A549 (cell line): Measurements from ENCODE around the gene RDH11. TPM values are rescaled to one million over a fixed set of nuclear protein-coding genes. Genes with fewer than 3 reads are reported as not detected.

Experiments used
- ATAC-seq, 2 experiments: fragments of 200-7000 bp in 1 of 2; fragments of >200 bp in 1 of 2; cut with Nextera tagmentation in 1 of 2; cut with Tn5 transposase in 1 of 2; 3 replicates each; pipeline versions ENCODE4 v1.8.0 to v1.9.1; 2018 to 2020; ENCODE audit warnings: mild to moderate bottlenecking in 1 of 2, moderate library complexity in 1 of 2
- CTCF ChIA-PET: fragments of 300-600 bp; sonication (Branson Sonifier 250); formaldehyde crosslinking; extraction: SDS; loops from one replicate; lab custom pipeline; 2021; ENCODE audit warnings: antibody characterized with exemption, inconsistent platforms; lab: Yijun Ruan, JAX
- POLR2A ChIA-PET: fragments of 350-600 bp; formaldehyde crosslinking; extraction: SDS; loops from one replicate; lab custom pipeline; 2021; ENCODE audit warnings: antibody characterized with exemption, inconsistent platforms; lab: Yijun Ruan, JAX
- DNase-seq, 2 experiments: peaks; one replicate each; pipeline versions ENCODE4 v3.0.0 to v3.0.0-alpha.2; 2011 to 2016; ENCODE audit warnings: low read depth in 1 of 2, low spot score in 1 of 2
- FAIRE-seq: peaks from 2 replicates; lab custom pipeline; 2011; peaks lifted over from hg19 to GRCh38; lab: Jason Lieb, UNC
- H3K27ac ChIP-seq, 2 experiments: fragments of >200 bp; sonication (Bioruptor Twin); formaldehyde crosslinking; 3 replicates each; pipeline ENCODE4 v1.5.1; 2016 to 2017
- H3K4me1 ChIP-seq: fragments of >200 bp; sonication (Bioruptor Twin); formaldehyde crosslinking; 3 replicates; pipeline ENCODE4 v1.6.1; 2016
- H3K4me2 ChIP-seq: fragments of >200 bp; sonication (Bioruptor Twin); formaldehyde crosslinking; 3 replicates; pipeline ENCODE4 v1.6.1; 2016
- H3K4me3 ChIP-seq: fragments of >200 bp; sonication (Bioruptor Twin); formaldehyde crosslinking; 3 replicates; pipeline ENCODE4 v1.5.1; 2016
- H3K9me3 ChIP-seq: fragments of >200 bp; sonication (Bioruptor Twin); formaldehyde crosslinking; 3 replicates; pipeline ENCODE4 v1.6.1; 2016
- CBX2 ChIP-seq: fragments of 200-600 bp; sonication (generic); IDR thresholded peaks from 2 replicates; pipeline ENCODE4 v1.6.1; 2016; ENCODE audit warnings: low read depth, mild to moderate bottlenecking, borderline replicate concordance
- EP300 ChIP-seq, 2 experiments: fragments of >200 bp; sonication (Bioruptor Twin); formaldehyde crosslinking; IDR thresholded peaks; 2 replicates in 1 of 2; 3 replicates in 1 of 2; pipeline ENCODE4 v1.6.1; 2016 to 2017
- ESRRA ChIP-seq: fragments of 150-350 bp; IDR thresholded peaks from 2 replicates; pipeline ENCODE4 v1.6.1; 2014; ENCODE audit warnings: mild to moderate bottlenecking, low read length, borderline replicate concordance
- FOSL2 ChIP-seq, 2 experiments: fragments of 450-650 bp in 1 of 2; fragments of >200 bp in 1 of 2; sonication (Bioruptor Twin) in 1 of 2; formaldehyde crosslinking; IDR thresholded peaks; 2 replicates each; pipeline versions ENCODE4 v1.5.0 to v1.6.1; 2016 to 2020; ENCODE audit warnings: mild to moderate bottlenecking in 1 of 2, moderate library complexity in 1 of 2
- HDAC2 ChIP-seq: fragments of 200-600 bp; sonication (generic); IDR thresholded peaks from 2 replicates; pipeline ENCODE4 v1.6.1; 2016
- HOXA7 ChIP-seq: fragments of 250-450 bp; sonication (Bioruptor Pico); IDR thresholded peaks from 2 replicates; pipeline ENCODE4 v1.5.0; 2020; ENCODE audit warnings: mild to moderate bottlenecking, moderate library complexity
- KDM1A ChIP-seq: fragments of 200-600 bp; sonication (generic); IDR thresholded peaks from 2 replicates; pipeline ENCODE4 v1.6.1; 2016; ENCODE audit warnings: low read depth, mild to moderate bottlenecking
- KDM5A ChIP-seq: fragments of 200-600 bp; sonication (generic); IDR thresholded peaks from 2 replicates; pipeline ENCODE4 v1.6.1; 2016; ENCODE audit warnings: antibody characterized with exemption, mild to moderate bottlenecking
- MAFK ChIP-seq: fragments of 450-650 bp; IDR thresholded peaks from 2 replicates; pipeline ENCODE4 v1.6.1; 2014; ENCODE audit not compliant: partially characterized antibody
- RAD21 ChIP-seq, 2 experiments: fragments of >200 bp in 1 of 2; sonication (Bioruptor Twin) in 1 of 2; formaldehyde crosslinking in 1 of 2; IDR thresholded peaks in 1 of 2; conservative IDR thresholded peaks in 1 of 2; 2 replicates in 1 of 2; 3 replicates in 1 of 2; pipeline ENCODE4 v1.6.1; 2012 to 2018; ENCODE audit warnings: inconsistent platforms in 1 of 2
- RARB ChIP-seq: fragments of 250-450 bp; sonication (Bioruptor Pico); IDR thresholded peaks from 2 replicates; pipeline ENCODE4 v1.8.0; 2021; ENCODE audit warnings: mild to moderate bottlenecking, moderate library complexity
- RFX5 ChIP-seq: fragments of 450-650 bp; IDR thresholded peaks from 2 replicates; pipeline ENCODE4 v1.7.1; 2014; ENCODE audit warnings: antibody characterized with exemption, mild to moderate bottlenecking, moderate library complexity
- SMC3 ChIP-seq: fragments of >200 bp; sonication (Bioruptor Twin); formaldehyde crosslinking; IDR thresholded peaks from 3 replicates; pipeline ENCODE4 v1.6.1; 2018; ENCODE audit warnings: inconsistent platforms
- ZC3H11A ChIP-seq: fragments of 450-650 bp; IDR thresholded peaks from 2 replicates; pipeline ENCODE4 v1.6.1; 2014; ENCODE audit warnings: antibody characterized with exemption, mild to moderate bottlenecking
- WGBS: methylation state at CpG from one replicate; pipeline ENCODE4 v1.1.6; 2017; ENCODE audit errors: missing lambda C conversion rate; 5-methylcytosine and 5-hydroxymethylcytosine counted together
- polyA plus RNA-seq, 4 experiments: library from polyadenylated mRNA; depleted of rRNA in 3 of 4; stranded (reverse); fragments of >200 nt; fragmentation: RNase III in 1 of 4; extraction: RNeasy Plus Mini Kit Qiagen cat#74134 plus additional on column Dnase treatment in 1 of 4; gene quantifications; 2 replicates in 3 of 4; 3 replicates in 1 of 4; pipeline ENCODE4 v1.2.3, GENCODE V29; 2011 to 2017
- TF ChIP-seq, protein P1 (sequence below): fragments of >200 bp; sonication (Bioruptor Twin); formaldehyde crosslinking; IDR thresholded peaks from 3 replicates; pipeline ENCODE4 v1.5.1; 2016
- TF ChIP-seq, protein P2 (sequence below): IDR thresholded peaks from 2 replicates; pipeline ENCODE4 v1.6.1; 2012
- TF ChIP-seq, protein P3 (sequence below): fragments of 250-450 bp; sonication (Bioruptor Pico); IDR thresholded peaks from 2 replicates; pipeline ENCODE4 v1.5.0; 2021; ENCODE audit warnings: mild to moderate bottlenecking, moderate library complexity, borderline replicate concordance

RDH11 gene
- polyA plus RNA-seq, 2 of the 4 experiments (the other 2 are of a cell fraction): 85.7 to 132 TPM

GRCh38 chr14:67666750-67667449 lies 28.7 kb downstream of the RDH11 start:
- TF ChIP-seq MAFK (no peak), SMC3 (peak; percentile 80), RAD21 (conservative IDR thresholded peaks at IDR 0.05 in 1 of 2, IDR thresholded peaks at IDR 0.05 in 1 of 2) (peak; percentile 80 to 83)
- TF ChIP-seq, protein P1, sequence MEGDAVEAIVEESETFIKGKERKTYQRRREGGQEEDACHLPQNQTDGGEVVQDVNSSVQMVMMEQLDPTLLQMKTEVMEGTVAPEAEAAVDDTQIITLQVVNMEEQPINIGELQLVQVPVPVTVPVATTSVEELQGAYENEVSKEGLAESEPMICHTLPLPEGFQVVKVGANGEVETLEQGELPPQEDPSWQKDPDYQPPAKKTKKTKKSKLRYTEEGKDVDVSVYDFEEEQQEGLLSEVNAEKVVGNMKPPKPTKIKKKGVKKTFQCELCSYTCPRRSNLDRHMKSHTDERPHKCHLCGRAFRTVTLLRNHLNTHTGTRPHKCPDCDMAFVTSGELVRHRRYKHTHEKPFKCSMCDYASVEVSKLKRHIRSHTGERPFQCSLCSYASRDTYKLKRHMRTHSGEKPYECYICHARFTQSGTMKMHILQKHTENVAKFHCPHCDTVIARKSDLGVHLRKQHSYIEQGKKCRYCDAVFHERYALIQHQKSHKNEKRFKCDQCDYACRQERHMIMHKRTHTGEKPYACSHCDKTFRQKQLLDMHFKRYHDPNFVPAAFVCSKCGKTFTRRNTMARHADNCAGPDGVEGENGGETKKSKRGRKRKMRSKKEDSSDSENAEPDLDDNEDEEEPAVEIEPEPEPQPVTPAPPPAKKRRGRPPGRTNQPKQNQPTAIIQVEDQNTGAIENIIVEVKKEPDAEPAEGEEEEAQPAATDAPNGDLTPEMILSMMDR: peak; percentile 82
- TF ChIP-seq, all 56 proteins: peak for 3
- FAIRE-seq (no peak), ATAC-seq (peak; percentile 81 to 96), DNase-seq (peak; percentile 43 to 68)
- POLR2A ChIA-PET: interaction anchor here (0.6 to 1.0 kb wide), 3 partner anchors 29 to 66 kb away, joined by 3 to 6 read pairs (median 4); partner anchors contain the start of genes PIGH and RDH11
- no peak overlapping the region for H3K4me3 ChIP-seq
- no peak overlapping the region for H3K4me2 ChIP-seq
- no peak overlapping the region for H3K27ac ChIP-seq
- H3K4me1 ChIP-seq: no peaks in the 10 kb centered on the region
- CTCF ChIA-PET: interaction anchor here (0.6 to 20.0 kb wide), 34 partner anchors 8 to 307 kb away, joined by 3 to 243 read pairs (median 4); partner anchors contain the start of genes ARG2, ATP6V1D and PIGH
- WGBS: 33% methylated on average over 1 of the region's 1 CpG
- no peaks in the 10 kb centered on the region for H3K9me3 ChIP-seq

DNA sequence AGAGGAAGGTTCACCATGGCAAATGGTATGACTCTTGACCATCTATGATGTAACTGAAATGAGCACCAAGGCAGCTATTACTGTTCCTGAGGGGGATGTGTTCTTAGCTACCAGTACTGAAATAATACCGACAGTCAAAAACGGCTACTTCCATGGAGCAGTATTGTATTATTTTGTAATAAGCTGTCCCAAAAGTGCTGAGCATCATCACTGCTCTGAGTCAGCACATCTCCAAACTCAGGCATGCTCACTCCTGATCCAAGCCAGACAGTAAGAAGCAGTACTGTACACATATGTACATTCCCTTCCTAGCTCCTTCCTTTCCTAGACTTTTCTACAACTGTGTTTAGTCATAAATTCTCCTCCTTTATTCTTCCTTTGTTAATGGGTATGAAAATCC lies 29.7 kb downstream of the RDH11 start:
- no peak for DNase-seq
- CTCF ChIA-PET: interaction anchor here (0.8 to 20.0 kb wide), 16 partner anchors 13 to 245 kb away, joined by 3 to 243 read pairs (median 10); partner anchors contain the start of genes ARG2 and PIGH
- Histone ChIP-seq H3K4me1 (no peaks in the 10 kb centered on the region), H3K9me3 (no peaks in the 10 kb centered on the region), H3K27ac (no peak overlapping the region), H3K4me2 (no peak overlapping the region), H3K4me3 (no peak overlapping the region)
- no peak for FAIRE-seq
- no peak for ATAC-seq
- no peak for TF ChIP-seq ESRRA
- no peak for TF ChIP-seq KDM1A
- TF ChIP-seq, protein P2, sequence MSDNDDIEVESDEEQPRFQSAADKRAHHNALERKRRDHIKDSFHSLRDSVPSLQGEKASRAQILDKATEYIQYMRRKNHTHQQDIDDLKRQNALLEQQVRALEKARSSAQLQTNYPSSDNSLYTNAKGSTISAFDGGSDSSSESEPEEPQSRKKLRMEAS: no peak
- TF ChIP-seq, protein P3, sequence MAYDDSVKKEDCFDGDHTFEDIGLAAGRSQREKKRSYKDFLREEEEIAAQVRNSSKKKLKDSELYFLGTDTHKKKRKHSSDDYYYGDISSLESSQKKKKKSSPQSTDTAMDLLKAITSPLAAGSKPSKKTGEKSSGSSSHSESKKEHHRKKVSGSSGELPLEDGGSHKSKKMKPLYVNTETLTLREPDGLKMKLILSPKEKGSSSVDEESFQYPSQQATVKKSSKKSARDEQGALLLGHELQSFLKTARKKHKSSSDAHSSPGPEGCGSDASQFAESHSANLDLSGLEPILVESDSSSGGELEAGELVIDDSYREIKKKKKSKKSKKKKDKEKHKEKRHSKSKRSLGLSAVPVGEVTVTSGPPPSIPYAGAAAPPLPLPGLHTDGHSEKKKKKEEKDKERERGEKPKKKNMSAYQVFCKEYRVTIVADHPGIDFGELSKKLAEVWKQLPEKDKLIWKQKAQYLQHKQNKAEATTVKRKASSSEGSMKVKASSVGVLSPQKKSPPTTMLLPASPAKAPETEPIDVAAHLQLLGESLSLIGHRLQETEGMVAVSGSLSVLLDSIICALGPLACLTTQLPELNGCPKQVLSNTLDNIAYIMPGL (CRISPR knock-in tag): no peak
- TF ChIP-seq KDM5A: no peak
- no peak for TF ChIP-seq RARB (CRISPR knock-in tag)
- TF ChIP-seq RFX5: no peak
- no peak for TF ChIP-seq FOSL2 (IDR thresholded peaks at IDR 0.05)
- TF ChIP-seq FOSL2 (CRISPR knock-in tag; IDR thresholded peaks at IDR 0.05): no peak
- TF ChIP-seq HOXA7 (CRISPR knock-in tag): no peak
- TF ChIP-seq HDAC2: no peak
- no peak for TF ChIP-seq EP300 (IDR thresholded peaks at IDR 0.05)
- no peak for TF ChIP-seq CBX2
- POLR2A ChIA-PET: no interaction called here
- 89% methylated on average over 2 of the region's 2 CpGs for WGBS

DNA sequence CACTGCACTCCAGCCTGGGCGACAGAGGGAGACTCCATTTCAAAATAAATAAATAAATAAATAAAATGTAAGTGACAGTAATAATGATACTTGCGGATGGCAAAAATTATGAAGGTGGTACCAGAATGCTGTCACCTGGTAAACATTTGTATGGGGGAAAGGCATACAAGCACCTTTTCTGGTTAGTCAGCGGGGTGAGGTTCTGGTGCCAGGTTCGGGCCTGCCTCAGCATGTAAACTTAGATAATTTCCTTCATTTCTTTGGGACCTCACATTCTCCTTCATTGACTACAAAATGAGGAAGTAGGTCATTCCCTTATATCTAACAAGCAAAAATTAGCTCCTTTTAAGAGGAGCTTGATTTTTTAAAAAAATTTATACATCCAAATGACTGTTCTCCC lies 31.9 kb downstream of the RDH11 start:
- TF ChIP-seq RARB (CRISPR knock-in tag) (no peak), ZC3H11A (no peak)
- CTCF ChIA-PET: interaction anchor here (0.6 to 20.0 kb wide), 11 partner anchors 11 to 1020 kb away, joined by 3 to 243 read pairs (median 4); partner anchors contain the start of genes ARG2, PIGH and VTI1B
- Histone ChIP-seq H3K4me1 (no peaks in the 10 kb centered on the region), H3K4me3 (no peak overlapping the region), H3K27ac (no peak overlapping the region), H3K4me2 (no peak overlapping the region), H3K9me3 (no peaks in the 10 kb centered on the region)
- DNase-seq (no peak), FAIRE-seq (no peak), ATAC-seq (no peak)
- 88% methylated on average over 4 of the region's 4 CpGs for WGBS
- POLR2A ChIA-PET: interaction anchor here (0.5 to 0.6 kb wide), 2 partner anchors 20 to 73 kb away, joined by 4 to 6 read pairs; no protein-coding TSS in a partner anchor
